KMS-11 (cell line): ENCODE data around the gene KIF6.

Experiments used
- H2AFZ ChIP-seq: fragments of 200-600 bp; sonication (generic); 2 replicates; pipeline ENCODE4 v1.6.1; 2016; ENCODE audit warnings: antibody characterized with exemption, mixed run types, low read depth
- H3K27ac ChIP-seq: fragments of 200-600 bp; sonication (generic); 2 replicates; pipeline ENCODE4 v1.6.1; 2016; ENCODE audit warnings: mild to moderate bottlenecking, mixed run types
- H3K27me3 ChIP-seq: fragments of 200-600 bp; sonication (generic); 2 replicates; pipeline ENCODE4 v1.6.1; 2017; ENCODE audit warnings: mild to moderate bottlenecking, low read depth, mixed run types, moderate library complexity; ENCODE audit not compliant: insufficient read depth
- H3K36me3 ChIP-seq: fragments of 200-600 bp; sonication (generic); 2 replicates; pipeline ENCODE4 v1.6.1; 2017; ENCODE audit warnings: mild to moderate bottlenecking, mixed run types; ENCODE audit not compliant: insufficient read depth
- H3K4me1 ChIP-seq: fragments of 200-600 bp; sonication (generic); 2 replicates; pipeline ENCODE4 v1.6.1; 2016; ENCODE audit warnings: mild to moderate bottlenecking, low read depth, mixed run types; ENCODE audit not compliant: poor library complexity, severe bottlenecking
- H3K4me2 ChIP-seq: fragments of 200-600 bp; sonication (generic); 2 replicates; pipeline ENCODE4 v1.7.0; 2016; ENCODE audit warnings: mild to moderate bottlenecking, mixed run types
- H3K4me3 ChIP-seq: fragments of 200-600 bp; sonication (generic); IDR thresholded peaks from 2 replicates; pipeline ENCODE4 v1.6.1; 2017; ENCODE audit warnings: low read depth, low read length, mixed read lengths; ENCODE audit not compliant: insufficient read depth
- H3K79me2 ChIP-seq: fragments of 200-600 bp; sonication (generic); 2 replicates; pipeline ENCODE4 v1.6.1; 2016; ENCODE audit warnings: low read depth, mixed run types; ENCODE audit not compliant: insufficient read depth
- H3K9ac ChIP-seq: fragments of 200-600 bp; sonication (generic); 2 replicates; pipeline ENCODE4 v1.6.1; 2016; ENCODE audit warnings: mild to moderate bottlenecking, mixed run types
- H4K20me1 ChIP-seq: fragments of 200-600 bp; sonication (generic); 2 replicates; pipeline ENCODE4 v1.6.1; 2016; ENCODE audit warnings: mild to moderate bottlenecking, mixed run types; ENCODE audit not compliant: insufficient read depth
- TF ChIP-seq, protein P1 (sequence below): fragments of 200-600 bp; sonication (generic); conservative IDR thresholded peaks from 2 replicates; pipeline ENCODE4 v1.6.1; 2017; ENCODE audit warnings: low read depth, mild to moderate bottlenecking, antibody characterized with exemption, low read length, moderate library complexity, mixed read lengths

KIF6 gene

DNA sequence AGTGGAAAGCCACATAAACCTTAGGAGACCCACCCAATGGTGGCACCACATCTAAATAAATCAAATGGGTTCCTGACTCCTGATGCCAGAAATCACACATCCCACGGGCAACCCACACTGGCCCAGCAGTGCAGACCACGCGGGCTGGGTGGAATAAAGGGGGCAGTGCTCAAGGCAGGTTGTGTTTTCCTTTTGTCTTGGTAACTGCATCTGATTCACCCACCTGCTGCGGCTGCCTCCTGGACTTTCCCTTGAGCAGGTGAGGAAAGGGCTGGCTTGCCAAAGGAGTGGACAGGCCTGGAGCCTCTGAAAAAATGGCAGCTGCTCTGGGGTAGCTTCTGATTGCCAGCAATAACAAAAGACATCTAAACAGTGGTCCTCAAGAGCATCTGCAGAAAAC is 283.2 kb downstream of the KIF6 start:
- no peak overlapping the region for H2AFZ ChIP-seq
- H3K4me3 ChIP-seq: no peak overlapping the region
- no peaks in the 10 kb centered on the region for H3K36me3 ChIP-seq
- no peaks in the 10 kb centered on the region for H3K4me1 ChIP-seq
- TF ChIP-seq, protein P1, sequence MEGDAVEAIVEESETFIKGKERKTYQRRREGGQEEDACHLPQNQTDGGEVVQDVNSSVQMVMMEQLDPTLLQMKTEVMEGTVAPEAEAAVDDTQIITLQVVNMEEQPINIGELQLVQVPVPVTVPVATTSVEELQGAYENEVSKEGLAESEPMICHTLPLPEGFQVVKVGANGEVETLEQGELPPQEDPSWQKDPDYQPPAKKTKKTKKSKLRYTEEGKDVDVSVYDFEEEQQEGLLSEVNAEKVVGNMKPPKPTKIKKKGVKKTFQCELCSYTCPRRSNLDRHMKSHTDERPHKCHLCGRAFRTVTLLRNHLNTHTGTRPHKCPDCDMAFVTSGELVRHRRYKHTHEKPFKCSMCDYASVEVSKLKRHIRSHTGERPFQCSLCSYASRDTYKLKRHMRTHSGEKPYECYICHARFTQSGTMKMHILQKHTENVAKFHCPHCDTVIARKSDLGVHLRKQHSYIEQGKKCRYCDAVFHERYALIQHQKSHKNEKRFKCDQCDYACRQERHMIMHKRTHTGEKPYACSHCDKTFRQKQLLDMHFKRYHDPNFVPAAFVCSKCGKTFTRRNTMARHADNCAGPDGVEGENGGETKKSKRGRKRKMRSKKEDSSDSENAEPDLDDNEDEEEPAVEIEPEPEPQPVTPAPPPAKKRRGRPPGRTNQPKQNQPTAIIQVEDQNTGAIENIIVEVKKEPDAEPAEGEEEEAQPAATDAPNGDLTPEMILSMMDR: no peak
- H3K9ac ChIP-seq: no peak overlapping the region
- no peaks in the 10 kb centered on the region for H4K20me1 ChIP-seq
- H3K79me2 ChIP-seq: no peaks in the 10 kb centered on the region
- no peak overlapping the region for H3K27ac ChIP-seq
- no peak overlapping the region for H3K4me2 ChIP-seq
- H3K27me3 ChIP-seq: no peaks in the 10 kb centered on the region

- TF ChIP-seq, protein P1: no peak
- Histone ChIP-seq H3K4me3 (no peak overlapping the region), H3K27me3 (no peaks in the 10 kb centered on the region), H3K79me2 (no peaks in the 10 kb centered on the region), H3K4me2 (no peak overlapping the region), H3K4me1 (no peaks in the 10 kb centered on the region), H4K20me1 (no peaks in the 10 kb centered on the region), H2AFZ (no peak overlapping the region), H3K9ac (no peak overlapping the region), H3K27ac (no peak overlapping the region), H3K36me3 (no peaks in the 10 kb centered on the region)
Observed at GRCh38 chr6:39441301-39441700, 283.9 kb downstream of the KIF6 start.

GRCh38 chr6:39440039-39440426 is 285.2 kb downstream of the KIF6 start:
- Histone ChIP-seq H3K27me3 (no peaks in the 10 kb centered on the region), H2AFZ (no peak overlapping the region), H3K36me3 (no peaks in the 10 kb centered on the region), H3K4me2 (no peak overlapping the region), H3K27ac (no peak overlapping the region), H3K4me3 (no peak overlapping the region), H3K9ac (no peak overlapping the region), H4K20me1 (no peaks in the 10 kb centered on the region), H3K4me1 (no peaks in the 10 kb centered on the region), H3K79me2 (no peaks in the 10 kb centered on the region)
- TF ChIP-seq, protein P1: no peak

DNA sequence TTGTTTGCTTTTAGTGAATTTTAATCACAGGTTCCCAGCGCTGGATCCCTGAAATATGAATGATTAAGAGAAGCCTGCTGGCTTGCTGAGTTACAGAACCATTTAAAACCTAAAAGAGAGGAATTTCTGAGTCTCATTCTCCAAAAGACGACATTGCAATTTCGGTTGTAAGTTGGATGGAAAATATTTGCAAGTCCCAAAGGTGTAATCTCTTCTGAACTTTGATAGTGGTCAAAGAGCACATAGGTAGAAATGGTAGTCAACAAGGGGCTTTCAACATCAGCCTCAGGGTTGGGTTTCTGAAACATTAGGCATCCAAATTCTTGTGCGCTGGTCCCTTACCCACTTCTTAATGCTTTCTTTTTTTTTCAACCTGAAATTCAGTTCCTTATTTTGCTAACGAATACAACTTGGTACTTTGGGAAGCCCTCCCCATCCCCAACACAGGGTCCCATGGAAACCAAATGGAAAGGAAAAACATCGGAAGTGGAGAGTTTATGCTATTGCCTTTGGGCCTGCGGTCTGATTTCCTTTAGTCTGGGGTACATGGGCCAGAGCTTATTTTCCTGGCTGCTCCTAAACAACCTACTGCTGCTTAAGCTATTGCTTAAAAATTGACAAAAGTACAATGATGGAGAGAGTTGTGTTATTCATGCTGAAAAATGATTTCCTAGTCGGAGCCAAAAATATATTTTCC is 285.7 kb downstream of the KIF6 start:
- Histone ChIP-seq H3K36me3 (no peaks in the 10 kb centered on the region), H3K4me3 (no peak overlapping the region), H3K27me3 (no peaks in the 10 kb centered on the region), H3K79me2 (no peaks in the 10 kb centered on the region), H3K9ac (no peak overlapping the region), H3K4me1 (no peaks in the 10 kb centered on the region), H3K4me2 (no peak overlapping the region), H3K27ac (no peak overlapping the region), H4K20me1 (no peaks in the 10 kb centered on the region), H2AFZ (no peak overlapping the region)
- TF ChIP-seq, protein P1: no peak
